Hippocampal formation (tissue), 2 donors: ENCODE data around the gene FPR1.

Experiments
- DNase-seq, 2 donors: peaks; one replicate each; lab custom pipeline; 2025; lab: John Stamatoyannopoulos, UW

Gene FPR1

GRCh38 chr19:51704626-51705025, 47.1 kb downstream of the FPR1 start:
- DNase-seq = no peak

DNA sequence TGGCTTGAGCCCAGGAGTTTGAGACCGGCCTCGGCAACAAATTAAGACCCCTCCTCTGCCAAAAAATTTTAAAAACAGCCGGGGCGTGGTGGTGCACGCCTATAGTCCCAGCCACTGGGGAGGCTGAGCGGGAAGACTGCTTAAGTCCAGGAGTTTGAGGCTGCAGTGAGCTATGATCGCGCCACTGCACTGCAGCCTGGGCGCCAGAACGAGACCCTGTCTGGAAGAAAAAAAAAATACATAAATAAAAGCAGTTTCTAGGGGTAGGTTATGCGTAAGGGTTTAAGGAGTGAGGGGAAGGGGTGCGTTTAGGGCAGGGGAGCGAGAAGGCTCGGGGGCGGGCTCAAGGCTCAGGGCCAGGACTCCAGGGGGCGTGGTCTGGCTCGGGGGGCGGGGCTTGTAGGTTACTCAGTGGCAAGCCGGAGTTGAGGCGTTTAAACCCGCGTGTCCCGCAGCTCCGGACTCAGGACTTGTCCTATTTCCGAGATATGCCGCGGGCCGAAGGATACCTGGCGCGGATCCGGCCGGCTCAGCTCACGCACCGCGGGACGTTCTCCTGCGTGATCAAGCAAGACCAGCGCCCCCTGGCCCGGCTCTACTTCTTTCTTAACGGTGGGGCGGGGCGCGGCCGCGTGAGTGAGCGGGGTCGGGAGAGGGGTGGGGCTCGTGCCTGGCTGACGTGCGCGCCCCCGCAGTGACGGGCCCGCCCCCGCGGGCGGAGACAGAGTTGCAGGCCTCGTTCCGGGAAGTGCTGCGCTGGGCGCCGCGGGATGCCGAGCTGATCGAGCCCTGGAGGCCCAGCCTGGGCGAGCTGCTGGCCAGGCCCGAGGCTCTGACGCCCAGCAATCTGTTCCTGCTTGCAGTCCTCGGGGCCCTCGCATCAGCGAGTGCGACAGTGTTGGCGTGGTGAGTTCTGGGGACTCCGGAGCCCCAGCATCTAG, 47.8 kb downstream of the FPR1 start:
- peak; percentile 86 to 89 for DNase-seq

GRCh38 chr19:51702825-51703574, 48.7 kb downstream of the FPR1 start:
- no peak for DNase-seq

DNA sequence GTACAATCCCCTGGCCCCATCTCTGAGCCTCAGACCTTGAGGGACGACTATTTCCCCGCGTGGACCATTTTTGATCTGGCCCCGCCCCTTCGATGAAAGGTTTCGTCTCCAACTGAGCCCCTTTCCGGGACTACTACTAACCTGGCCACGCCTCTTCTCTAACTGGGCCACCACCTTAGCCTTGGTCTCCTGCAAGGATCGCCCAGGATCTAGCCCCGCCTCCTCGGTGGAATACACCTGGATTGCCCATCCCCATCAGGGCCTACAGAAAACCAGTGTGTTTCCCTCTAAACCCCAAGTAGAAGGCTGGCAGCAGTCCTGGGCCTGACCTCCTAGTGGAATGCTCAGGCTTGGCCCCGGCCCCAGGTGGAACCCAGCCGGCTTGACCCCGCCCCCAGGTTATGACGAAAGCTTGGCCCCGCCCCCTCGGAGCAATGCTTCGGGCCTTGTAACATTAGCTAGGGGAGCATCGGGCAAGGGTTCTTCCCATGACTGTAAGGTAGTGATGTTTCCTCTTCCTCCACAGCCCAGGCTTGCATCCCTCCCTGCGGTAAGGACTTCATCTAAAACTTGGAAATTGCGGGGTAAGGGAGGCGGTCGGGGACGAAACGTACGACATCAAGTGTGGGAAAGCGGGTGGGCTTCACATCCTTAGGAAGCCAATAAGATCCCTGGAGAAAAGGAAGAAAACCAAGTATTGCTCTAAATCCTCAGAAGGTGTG, 49.4 kb downstream of the FPR1 start:
- peak; percentile 17 to 35 for DNase-seq

GRCh38 chr19:51701468-51702100, 50.1 kb downstream of the FPR1 start:
- no peak for DNase-seq

DNA sequence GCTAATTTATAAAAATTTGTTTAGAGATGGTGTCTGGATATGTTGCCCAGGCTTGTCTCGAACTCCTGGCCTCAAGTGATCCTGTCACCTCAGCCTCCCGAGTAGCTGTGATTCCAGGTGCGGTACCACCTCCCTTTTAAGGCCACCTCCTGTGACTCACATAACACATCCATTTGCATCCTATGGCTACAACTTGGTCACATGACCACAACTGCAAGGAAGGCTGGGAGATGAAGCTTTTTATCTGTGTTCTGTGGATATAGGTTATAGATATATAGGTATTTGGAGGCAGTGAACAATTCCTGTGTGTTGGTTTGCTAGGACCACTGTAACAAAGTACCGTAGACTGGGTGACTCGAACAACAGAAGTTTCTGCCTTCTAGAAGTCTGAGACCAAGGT, 52.5 kb downstream of the FPR1 start:
- DNase-seq = no peak

- DNase-seq = no peak
Measured at GRCh38 chr19:51698296-51698695, 53.4 kb downstream of the FPR1 start.

- no peak for DNase-seq
Measured at GRCh38 chr19:51697169-51697776, 54.4 kb downstream of the FPR1 start.

- no peak for DNase-seq
Measured at GRCh38 chr19:51696606-51697005, 55.1 kb downstream of the FPR1 start.
